ENCODE measurements around the gene MGAT5B.

DNA sequence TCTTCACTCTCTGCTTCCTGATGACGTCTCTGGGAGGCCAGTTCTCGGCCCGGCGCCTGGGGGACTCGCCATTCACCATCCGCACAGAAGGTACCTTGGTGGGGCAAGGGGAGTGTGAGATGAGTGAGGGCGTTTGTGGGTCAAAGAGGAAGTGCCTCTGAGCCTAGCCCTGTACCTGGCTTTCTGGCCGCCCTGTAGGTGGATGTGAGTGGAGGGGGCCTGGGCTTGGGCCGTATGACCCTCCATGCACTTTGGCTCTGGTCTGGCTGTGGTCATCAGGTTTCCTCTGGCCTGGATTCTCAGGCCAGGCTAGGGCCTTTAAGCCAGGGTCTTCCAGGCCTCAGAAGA, 4.6 kb downstream of the MGAT5B start:
- TF ChIP-seq, protein P1, sequence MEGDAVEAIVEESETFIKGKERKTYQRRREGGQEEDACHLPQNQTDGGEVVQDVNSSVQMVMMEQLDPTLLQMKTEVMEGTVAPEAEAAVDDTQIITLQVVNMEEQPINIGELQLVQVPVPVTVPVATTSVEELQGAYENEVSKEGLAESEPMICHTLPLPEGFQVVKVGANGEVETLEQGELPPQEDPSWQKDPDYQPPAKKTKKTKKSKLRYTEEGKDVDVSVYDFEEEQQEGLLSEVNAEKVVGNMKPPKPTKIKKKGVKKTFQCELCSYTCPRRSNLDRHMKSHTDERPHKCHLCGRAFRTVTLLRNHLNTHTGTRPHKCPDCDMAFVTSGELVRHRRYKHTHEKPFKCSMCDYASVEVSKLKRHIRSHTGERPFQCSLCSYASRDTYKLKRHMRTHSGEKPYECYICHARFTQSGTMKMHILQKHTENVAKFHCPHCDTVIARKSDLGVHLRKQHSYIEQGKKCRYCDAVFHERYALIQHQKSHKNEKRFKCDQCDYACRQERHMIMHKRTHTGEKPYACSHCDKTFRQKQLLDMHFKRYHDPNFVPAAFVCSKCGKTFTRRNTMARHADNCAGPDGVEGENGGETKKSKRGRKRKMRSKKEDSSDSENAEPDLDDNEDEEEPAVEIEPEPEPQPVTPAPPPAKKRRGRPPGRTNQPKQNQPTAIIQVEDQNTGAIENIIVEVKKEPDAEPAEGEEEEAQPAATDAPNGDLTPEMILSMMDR (conservative IDR thresholded peaks at IDR 0.05) = no peak
- no peak for TF ChIP-seq EZH2 (IDR thresholded peaks at IDR 0.05; ENCODE audit: low read depth)

Measured in PC-9 (cell line).